Right atrium auricular region (tissue), 2 donors: ENCODE results near the gene NCOR2. TPM values are rescaled to one million over a fixed set of nuclear protein-coding genes. Genes with fewer than 3 reads are reported as not detected.
A peak's percentile ranks its signal among the peaks of the same experiment; 100 is the strongest.

Source experiments
- DNase-seq: peaks from one replicate; pipeline ENCODE4 v3.0.0-alpha.2; 2019; ENCODE audit warnings: low spot score
- H3K27ac ChIP-seq, 2 donors: fragments of 200-600 bp; sonication (generic); 1 replicate in 1 of 2; 2 replicates in 1 of 2; pipeline ENCODE4 v1.5.1; 2016 to 2019
- H3K27me3 ChIP-seq, 2 donors: fragments of 200-600 bp; sonication (generic); one replicate each; pipeline versions ENCODE4 v1.5.1 to v1.6.0; 2017 to 2019
- H3K36me3 ChIP-seq: fragments of 200-600 bp; sonication (generic); one replicate; pipeline ENCODE4 v1.5.1; 2016
- H3K4me1 ChIP-seq, 2 donors: fragments of 200-600 bp; sonication (generic); one replicate each; pipeline versions ENCODE4 v1.5.1 to v1.6.0; 2017 to 2019
- H3K4me3 ChIP-seq, 2 donors: fragments of 200-600 bp; sonication (generic); 1 replicate in 1 of 2; 2 replicates in 1 of 2; pipeline ENCODE4 v1.5.1; 2017 to 2019; ENCODE audit warnings: mild to moderate bottlenecking in 1 of 2, moderate library complexity in 1 of 2
- H3K9me3 ChIP-seq, 2 donors: fragments of 200-600 bp; sonication (generic); one replicate each; pipeline ENCODE4 v1.5.1; 2019
- CTCF ChIP-seq, 2 donors: fragments of 200-600 bp; sonication (generic); IDR thresholded peaks; one replicate each; pipeline ENCODE4 v1.5.1; 2019; ENCODE audit warnings: antibody characterized with exemption in 2 of 2
- total RNA-seq, 2 donors: library from RNA; depleted of rRNA; stranded (reverse); fragments of >200 nt; gene quantifications; one replicate each; pipeline ENCODE4 v1.1.0, GENCODE V29; 2016

NCOR2 gene
- total RNA-seq, 2 donors from 2014 or later: 62.9 to 104 TPM

- H3K27ac ChIP-seq: peak overlapping the region; percentile 41 to 46
Observed at GRCh38 chr12:124582108-124582424, 14.7 kb upstream of the NCOR2 start.

GRCh38 chr12:124581307-124582107 lies 14.1 kb upstream of the NCOR2 start:
- no peak for TF ChIP-seq CTCF (IDR thresholded peaks at IDR 0.05)
- H3K27ac ChIP-seq: peak overlapping the region in 1 of 2 donors; percentile 46

More at GRCh38 chr12:124582108-124582424, 14.7 kb upstream of the NCOR2 start:
- no peak for DNase-seq
- Histone ChIP-seq H3K4me1 (peaks cover 0 to 15% of the 10 kb centered on the region in 2 donors), H3K27me3 (no peaks in the 10 kb centered on the region), H3K4me3 (no peak overlapping the region), H3K36me3 (no peaks in the 10 kb centered on the region), H3K9me3 (peaks cover 0 to under 1% of the 10 kb centered on the region in 2 donors)
- no peak for TF ChIP-seq CTCF (IDR thresholded peaks at IDR 0.05)

GRCh38 chr12:124579921-124580517 lies 12.6 kb upstream of the NCOR2 start:
- Histone ChIP-seq H3K36me3 (no peaks in the 10 kb centered on the region), H3K27ac (no peak overlapping the region), H3K4me3 (no peak overlapping the region), H3K27me3 (no peaks in the 10 kb centered on the region), H3K9me3 (peaks cover 0 to 7% of the 10 kb centered on the region in 2 donors), H3K4me1 (peaks cover 0 to 15% of the 10 kb centered on the region in 2 donors)
- DNase-seq: no peak
- no peak for TF ChIP-seq CTCF (IDR thresholded peaks at IDR 0.05)

More at GRCh38 chr12:124581307-124582107, 14.1 kb upstream of the NCOR2 start:
- Histone ChIP-seq H3K4me1 (peaks cover 0 to 15% of the 10 kb centered on the region in 2 donors), H3K4me3 (no peak overlapping the region), H3K36me3 (no peaks in the 10 kb centered on the region), H3K9me3 (peaks cover 0 to 6% of the 10 kb centered on the region in 2 donors), H3K27me3 (no peaks in the 10 kb centered on the region)
- DNase-seq: no peak

GRCh38 chr12:124578854-124579253 lies 11.4 kb upstream of the NCOR2 start:
- Histone ChIP-seq H3K36me3 (no peaks in the 10 kb centered on the region), H3K27ac (no peak overlapping the region), H3K4me1 (peaks cover 0 to 15% of the 10 kb centered on the region in 2 donors), H3K9me3 (peaks cover 0 to 7% of the 10 kb centered on the region in 2 donors), H3K4me3 (no peak overlapping the region), H3K27me3 (no peaks in the 10 kb centered on the region)
- no peak for DNase-seq
- TF ChIP-seq CTCF (IDR thresholded peaks at IDR 0.05): no peak

- Histone ChIP-seq H3K4me3 (no peak overlapping the region), H3K9me3 (peaks cover 0 to 7% of the 10 kb centered on the region in 2 donors), H3K27me3 (no peaks in the 10 kb centered on the region), H3K36me3 (no peaks in the 10 kb centered on the region), H3K27ac (no peak overlapping the region), H3K4me1 (peaks cover 0 to 15% of the 10 kb centered on the region in 2 donors)
- no peak for TF ChIP-seq CTCF (IDR thresholded peaks at IDR 0.05)
- DNase-seq: no peak
Observed at GRCh38 chr12:124578445-124578844, 11.0 kb upstream of the NCOR2 start.
